Endothelial cell of umbilical vein (primary cell): ENCODE results near the gene CTIF.

ENCODE experiments used
- CTCF ChIP-seq, 2 donors: IDR thresholded peaks; 1 replicate in 1 of 2; 2 replicates in 1 of 2; pipeline ENCODE4 v1.5.1; 2011; ENCODE audit warnings: low read length in 2 of 2, mild to moderate bottlenecking in 2 of 2, moderate library complexity in 2 of 2, control low read depth in 1 of 2, inconsistent platforms in 1 of 2, low read depth in 1 of 2; ENCODE audit not compliant: insufficient read depth in 1 of 2; ENCODE audit errors: extremely low read depth in 1 of 2
- EZH2 ChIP-seq: IDR thresholded peaks from 2 replicates; pipeline ENCODE4 v1.6.1; 2012; ENCODE audit warnings: borderline replicate concordance, low read depth, mild to moderate bottlenecking, moderate library complexity, low read length, inconsistent platforms; ENCODE audit not compliant: severe bottlenecking
- FOS ChIP-seq: IDR thresholded peaks from 2 replicates; pipeline ENCODE4 v1.6.1; 2011; ENCODE audit warnings: mild to moderate bottlenecking, low read length, moderate library complexity, borderline replicate concordance; ENCODE audit not compliant: insufficient read depth
- GATA2 ChIP-seq: IDR thresholded peaks from 2 replicates; pipeline ENCODE4 v1.7.0; 2011; ENCODE audit warnings: low read depth, mild to moderate bottlenecking, moderate library complexity, mixed read lengths, low read length; ENCODE audit not compliant: insufficient read length, insufficient read depth
- JUN ChIP-seq: IDR thresholded peaks from 2 replicates; pipeline ENCODE4 v1.6.1; 2011; ENCODE audit warnings: borderline replicate concordance, low read depth; ENCODE audit not compliant: insufficient read length, insufficient read depth
- MAX ChIP-seq: IDR thresholded peaks from 2 replicates; pipeline ENCODE4 v1.6.1; 2011; ENCODE audit not compliant: insufficient read depth, insufficient read length
- MYC ChIP-seq: IDR thresholded peaks from one replicate; pipeline ENCODE4 v1.6.1; 2011; ENCODE audit warnings: mild to moderate bottlenecking, low read depth, low read length
- POLR2A ChIP-seq: IDR thresholded peaks from 2 replicates; pipeline ENCODE4 v1.6.1; 2012; ENCODE audit warnings: low read depth, mild to moderate bottlenecking, control low read depth, low read length
- POLR2AphosphoS5 ChIP-seq: IDR thresholded peaks from 2 replicates; pipeline ENCODE4 v1.6.1; 2012; ENCODE audit warnings: low read depth, mild to moderate bottlenecking, control low read depth, low read length, moderate library complexity; ENCODE audit not compliant: insufficient read depth

GRCh38 chr18:48643262-48643661, 104.4 kb downstream of the CTIF start:
- TF ChIP-seq CTCF (IDR thresholded peaks at IDR 0.05; ENCODE audit: extremely low read depth in 1 of 2, insufficient read depth in 1 of 2, low read depth in 1 of 2, low read length in 2 of 2) (no peak), POLR2A (no peak), MAX (no peak), FOS (no peak), MYC (no peak), EZH2 (no peak), JUN (no peak), POLR2AphosphoS5 (no peak), GATA2 (no peak)
